H9 (cell line): ENCODE data around the gene SIAH2. TPM values are rescaled to one million over a fixed set of nuclear protein-coding genes. Genes with fewer than 3 reads are reported as not detected.
A peak's percentile ranks its signal among the peaks of the same experiment; 100 is the strongest.

Experiments
- DNase-seq: peaks from one replicate; pipeline ENCODE4 v3.0.0-alpha.2; 2017
- H2AFZ ChIP-seq: one replicate; pipeline ENCODE4 v1.6.1; 2013; ENCODE audit warnings: mild to moderate bottlenecking, low read length, control low read depth, moderate library complexity
- H2AK5ac ChIP-seq: 2 replicates; pipeline ENCODE4 v1.6.1; 2013; ENCODE audit warnings: low read length, control low read depth, mixed read lengths; ENCODE audit not compliant: insufficient read length
- H2BK120ac ChIP-seq: one replicate; pipeline ENCODE4 v1.6.1; 2013; ENCODE audit warnings: low read depth, mild to moderate bottlenecking, low read length, control low read depth, inconsistent platforms; ENCODE audit not compliant: poor library complexity, severe bottlenecking
- H2BK12ac ChIP-seq: 2 replicates; pipeline ENCODE4 v1.6.1; 2013; ENCODE audit warnings: low read length, control low read depth, mixed read lengths, low read depth; ENCODE audit not compliant: insufficient read length
- H2BK15ac ChIP-seq: 2 replicates; pipeline ENCODE4 v1.6.1; 2013; ENCODE audit warnings: low read depth, low read length, control low read depth
- H2BK20ac ChIP-seq: one replicate; pipeline ENCODE4 v1.6.1; 2013; ENCODE audit warnings: low read depth, mild to moderate bottlenecking, low read length, control low read depth, inconsistent platforms; ENCODE audit not compliant: poor library complexity, severe bottlenecking
- H2BK5ac ChIP-seq: 2 replicates; pipeline ENCODE4 v1.6.1; 2013; ENCODE audit warnings: low read length, control low read depth, mixed read lengths; ENCODE audit not compliant: insufficient read length
- H3K14ac ChIP-seq: 2 replicates; pipeline ENCODE4 v1.6.1; 2013; ENCODE audit warnings: low read length, control low read depth; ENCODE audit not compliant: insufficient read depth
- H3K18ac ChIP-seq: 2 replicates; pipeline ENCODE4 v1.6.1; 2013; ENCODE audit warnings: low read depth, mild to moderate bottlenecking, mixed read lengths, low read length, control low read depth; ENCODE audit not compliant: insufficient read length
- H3K23ac ChIP-seq: 2 replicates; pipeline ENCODE4 v1.6.1; 2013; ENCODE audit warnings: low read length, control low read depth, mixed read lengths, low read depth; ENCODE audit not compliant: insufficient read length
- H3K23me2 ChIP-seq: 2 replicates; pipeline ENCODE4 v1.6.1; 2013; ENCODE audit warnings: low read depth, mild to moderate bottlenecking, mixed read lengths, low read length, control low read depth; ENCODE audit not compliant: insufficient read length, poor library complexity, severe bottlenecking
- H3K27ac ChIP-seq: 2 replicates; pipeline ENCODE4 v1.5.1; 2013; ENCODE audit warnings: low read length, control low read depth, mixed read lengths, low read depth; ENCODE audit not compliant: insufficient read length
- H3K27me3 ChIP-seq: 2 replicates; pipeline ENCODE4 v1.6.1; 2013; ENCODE audit warnings: low read length, control low read depth, inconsistent platforms; ENCODE audit not compliant: insufficient read depth
- H3K4ac ChIP-seq: 2 replicates; pipeline ENCODE4 v1.6.1; 2013; ENCODE audit warnings: low read depth, mild to moderate bottlenecking, control low read depth, inconsistent platforms, low read length, moderate library complexity
- H3K4me1 ChIP-seq: 2 replicates; pipeline ENCODE4 v1.6.1; 2013; ENCODE audit warnings: low read length, control low read depth, inconsistent platforms; ENCODE audit not compliant: insufficient read depth
- H3K4me2 ChIP-seq: 2 replicates; pipeline ENCODE4 v1.6.1; 2013; ENCODE audit warnings: low read length, control low read depth, mixed read lengths; ENCODE audit not compliant: insufficient read length, insufficient read depth
- H3K56ac ChIP-seq: 2 replicates; pipeline ENCODE4 v1.6.1; 2013; ENCODE audit warnings: low read depth, mild to moderate bottlenecking, mixed read lengths, low read length, control low read depth; ENCODE audit not compliant: insufficient read length
- H3K79me1 ChIP-seq: 2 replicates; pipeline ENCODE4 v1.6.1; 2013; ENCODE audit warnings: low read depth, mild to moderate bottlenecking, moderate library complexity, low read length, control low read depth, inconsistent platforms; ENCODE audit not compliant: insufficient read depth, poor library complexity, severe bottlenecking
- H3K79me2 ChIP-seq: 2 replicates; pipeline ENCODE4 v1.6.1; 2013; ENCODE audit warnings: low read length, control low read depth, inconsistent platforms; ENCODE audit not compliant: insufficient read depth
- H3K9ac ChIP-seq: 2 replicates; pipeline ENCODE4 v1.6.1; 2013; ENCODE audit warnings: low read length, control low read depth, mixed read lengths; ENCODE audit not compliant: insufficient read length; ENCODE audit errors: extremely low read depth
- H3K9me3 ChIP-seq: one replicate; pipeline ENCODE4 v1.6.1; 2013; ENCODE audit warnings: low read depth, low read length, inconsistent platforms; ENCODE audit not compliant: control insufficient read depth
- H3T11ph ChIP-seq: one replicate; pipeline ENCODE4 v1.6.1; 2013; ENCODE audit warnings: mild to moderate bottlenecking, low read length, control low read depth, inconsistent platforms
- H4K20me1 ChIP-seq: one replicate; pipeline ENCODE4 v1.6.1; 2013; ENCODE audit not compliant: control insufficient read depth, insufficient read length, insufficient read depth
- H4K5ac ChIP-seq: 2 replicates; pipeline ENCODE4 v1.6.1; 2013; ENCODE audit warnings: low read depth, mild to moderate bottlenecking, mixed read lengths, low read length, control low read depth; ENCODE audit not compliant: insufficient read length
- H4K8ac ChIP-seq: replicated peaks from 2 replicates; pipeline ENCODE4 v1.6.1; 2013; ENCODE audit warnings: low read length, control low read depth, mixed read lengths, low read depth; ENCODE audit not compliant: insufficient read length
- H4K91ac ChIP-seq: 2 replicates; pipeline ENCODE4 v1.6.1; 2013; ENCODE audit warnings: low read depth, mild to moderate bottlenecking, moderate library complexity, mixed read lengths, low read length, control low read depth; ENCODE audit not compliant: insufficient read length
- H3K27ac Mint-ChIP-seq, 3 experiments: 2 replicates in 2 of 3; 3 replicates in 1 of 3; pipeline ENCODE4 v1.8.0; 2020 to 2021; ENCODE audit warnings: mixed read lengths in 3 of 3, mild to moderate bottlenecking in 1 of 3, moderate library complexity in 1 of 3
- H3K27me3 Mint-ChIP-seq: 2 replicates; pipeline ENCODE4 v1.8.0; 2021; ENCODE audit warnings: low read depth, mild to moderate bottlenecking, moderate library complexity, mixed read lengths
- H3K36me3 Mint-ChIP-seq, 3 experiments: 2 replicates in 2 of 3; 3 replicates in 1 of 3; pipeline ENCODE4 v1.8.0; 2020 to 2021; ENCODE audit warnings: low read depth in 3 of 3, mixed read lengths in 3 of 3; ENCODE audit not compliant: insufficient read depth in 1 of 3
- H3K4me1 Mint-ChIP-seq, 2 experiments: 2 replicates each; pipeline ENCODE4 v1.8.0; 2020; ENCODE audit warnings: mixed read lengths in 2 of 2
- H3K4me3 Mint-ChIP-seq, 2 experiments: 2 replicates in 1 of 2; 3 replicates in 1 of 2; pipeline ENCODE4 v1.8.0; 2020 to 2021; ENCODE audit warnings: mild to moderate bottlenecking in 2 of 2, mixed read lengths in 2 of 2, moderate library complexity in 1 of 2
- H3K9me3 Mint-ChIP-seq, 2 experiments: 2 replicates in 1 of 2; 3 replicates in 1 of 2; pipeline ENCODE4 v1.8.0; 2020; ENCODE audit warnings: mild to moderate bottlenecking in 2 of 2, mixed read lengths in 2 of 2, moderate library complexity in 1 of 2
- CTCF ChIP-seq: fragments of 200-600 bp; sonication (generic); conservative IDR thresholded peaks from 3 replicates; pipeline ENCODE4 v1.8.0; 2021; ENCODE audit warnings: antibody characterized with exemption, mild to moderate bottlenecking
- WGBS: extraction: QIAGEN DNeasy Blood & Tissue Kit; methylation state at CpG from one replicate; pipeline ENCODE4 v1.1.7; 2013; ENCODE audit warnings: missing lambda C conversion rate, low lambda C conversion rate, mixed read lengths; ENCODE audit not compliant: insufficient read length; ENCODE audit errors: extremely low coverage; 5-methylcytosine and 5-hydroxymethylcytosine counted together
- total RNA-seq: library from RNA; stranded (reverse); gene quantifications from 2 replicates; pipeline ENCODE4 v1.2.1, GENCODE V29; 2021

Gene SIAH2
- total RNA-seq, 1 experiment from 2014 or later: 17.4 TPM

GRCh38 chr3:150745832-150746231, 17.1 kb downstream of the SIAH2 start:
- Histone ChIP-seq H3K9me3 (no peaks in the 10 kb centered on the region), H3K79me1 (no peaks in the 10 kb centered on the region), H3K4me2 (no peak overlapping the region), H3K18ac (no peak overlapping the region), H3K56ac (no peak overlapping the region), H3K4ac (no peak overlapping the region), H2AFZ (no peak overlapping the region), H2BK12ac (no peak overlapping the region), H3K27me3 (no peaks in the 10 kb centered on the region), H4K5ac (no peak overlapping the region), H4K8ac (no peak overlapping the region), H4K91ac (no peak overlapping the region), H3K27ac (no peak overlapping the region), H3K14ac (no peak overlapping the region), H4K20me1 (no peaks in the 10 kb centered on the region), H3K4me1 (no peaks in the 10 kb centered on the region), H3K23ac (no peak overlapping the region), H2BK120ac (no peak overlapping the region), H3K9ac (no peak overlapping the region), H2AK5ac (no peak overlapping the region), H3K23me2 (no peaks in the 10 kb centered on the region), H2BK15ac (no peak overlapping the region), H2BK20ac (no peak overlapping the region), H3T11ph (no peak overlapping the region), H3K79me2 (no peaks in the 10 kb centered on the region; the same call in 1 of the 2 replicates), H2BK5ac (no peak overlapping the region)
- no peaks in the 10 kb centered on the region for H3K9me3 Mint-ChIP-seq
- no peak for DNase-seq
- no CpG with 5 or more reads among the region's 3 CpGs for WGBS
- peak overlapping the region in 1 of 3 experiments; percentile 60; a peak in 2 of 7 replicates for H3K27ac Mint-ChIP-seq
- H3K27me3 Mint-ChIP-seq: no peaks in the 10 kb centered on the region
- H3K36me3 Mint-ChIP-seq: peaks cover 0 to 4% (median 4%) of the 10 kb centered on the region in 3 experiments; a peak in 4 of 7 replicates
- H3K4me1 Mint-ChIP-seq: peaks cover 16 to 19% of the 10 kb centered on the region in 2 experiments
- H3K4me3 Mint-ChIP-seq: no peak overlapping the region
- TF ChIP-seq CTCF: no peak
